ENCODE data around the gene MYO5B. TPM values are rescaled to one million over a fixed set of nuclear protein-coding genes. Genes with fewer than 3 reads are reported as not detected.

The MYO5B gene
- total and polyA plus RNA-seq, 4 donors, result 0.92 to 20.3 (median 2.9) TPM

DNA sequence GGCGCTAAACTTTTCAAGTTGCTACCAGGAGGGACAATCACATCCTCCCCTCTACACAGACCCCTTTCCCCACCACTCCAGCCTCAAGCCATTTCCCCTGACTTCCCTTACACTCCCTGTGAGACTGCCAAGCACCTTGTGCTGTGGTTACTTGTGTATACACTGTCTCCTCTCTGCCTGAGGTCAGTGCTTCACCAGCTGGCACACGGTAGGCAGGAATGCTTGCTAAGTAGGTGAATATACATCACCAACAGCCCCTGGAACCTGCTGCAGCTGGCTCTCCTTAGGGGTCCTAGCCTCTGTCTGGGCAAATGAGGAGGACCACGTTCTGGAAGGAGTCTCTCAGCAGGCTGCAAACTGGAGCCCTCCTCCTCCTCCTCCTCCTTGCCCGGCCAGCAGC is 343.3 kb downstream of the MYO5B start:
- intact Hi-C loops (cut with DNase I), result no loop called here
- Histone ChIP-seq H3K4me3 (ENCODE audit: low read length in 2 of 2) (no peak overlapping the region), H3K27ac (ENCODE audit: low read depth in 1 of 2, low read length in 2 of 2) (no peak overlapping the region), H3K9me3 (ENCODE audit: control insufficient read depth, low read length) (no peaks in the 10 kb centered on the region), H3K4me1 (ENCODE audit: control insufficient read depth in 1 of 2, insufficient read depth in 2 of 2, low read length in 2 of 2) (no peaks in the 10 kb centered on the region), H3K27me3 (ENCODE audit: control insufficient read depth in 1 of 2, insufficient read depth in 2 of 2, low read length in 1 of 2) (no peaks in the 10 kb centered on the region), H3K36me3 (ENCODE audit: control insufficient read depth in 1 of 2, insufficient read depth in 2 of 2, low read length in 1 of 2) (no peaks in the 10 kb centered on the region)
- no peak for DNase-seq
- ATAC-seq (ENCODE audit: low FRiP score), result no peak
- 77 to 84% methylated on average over 4 of the region's 4 CpGs for WGBS, 2 donors

DNA sequence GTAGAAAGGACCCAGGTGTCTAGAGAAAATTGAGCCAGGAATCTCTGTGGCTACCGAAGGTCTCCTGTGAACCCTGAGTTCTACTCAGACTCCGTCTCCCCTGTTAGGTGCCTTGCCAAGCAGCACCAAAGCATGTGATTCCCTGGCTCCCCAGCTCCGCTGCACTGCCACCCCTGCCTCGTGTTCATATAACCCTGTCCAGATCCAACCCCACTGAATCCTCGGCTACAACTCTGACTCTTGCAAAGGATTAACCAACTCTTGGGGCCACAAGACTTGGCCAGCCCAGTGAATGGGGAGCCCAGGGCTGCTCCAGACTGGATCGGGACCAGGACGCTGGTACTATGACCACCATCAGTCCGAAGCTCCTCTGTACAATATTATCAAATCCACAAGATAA is 344.3 kb downstream of the MYO5B start:
- Histone ChIP-seq H3K4me3 (ENCODE audit: low read length in 2 of 2) (no peak overlapping the region), H3K27ac (ENCODE audit: low read depth in 1 of 2, low read length in 2 of 2) (no peak overlapping the region), H3K9me3 (ENCODE audit: control insufficient read depth, low read length) (no peaks in the 10 kb centered on the region), H3K4me1 (ENCODE audit: control insufficient read depth in 1 of 2, insufficient read depth in 2 of 2, low read length in 2 of 2) (no peaks in the 10 kb centered on the region), H3K36me3 (ENCODE audit: control insufficient read depth in 1 of 2, insufficient read depth in 2 of 2, low read length in 1 of 2) (no peaks in the 10 kb centered on the region), H3K27me3 (ENCODE audit: control insufficient read depth in 1 of 2, insufficient read depth in 2 of 2, low read length in 1 of 2) (no peaks in the 10 kb centered on the region)
- intact Hi-C loops (cut with DNase I), result no loop called here
- WGBS, 2 donors, result 93 to 94% methylated on average over 8 of the region's 8 CpGs
- ATAC-seq (ENCODE audit: low FRiP score) (no peak), DNase-seq (no peak)

DNA sequence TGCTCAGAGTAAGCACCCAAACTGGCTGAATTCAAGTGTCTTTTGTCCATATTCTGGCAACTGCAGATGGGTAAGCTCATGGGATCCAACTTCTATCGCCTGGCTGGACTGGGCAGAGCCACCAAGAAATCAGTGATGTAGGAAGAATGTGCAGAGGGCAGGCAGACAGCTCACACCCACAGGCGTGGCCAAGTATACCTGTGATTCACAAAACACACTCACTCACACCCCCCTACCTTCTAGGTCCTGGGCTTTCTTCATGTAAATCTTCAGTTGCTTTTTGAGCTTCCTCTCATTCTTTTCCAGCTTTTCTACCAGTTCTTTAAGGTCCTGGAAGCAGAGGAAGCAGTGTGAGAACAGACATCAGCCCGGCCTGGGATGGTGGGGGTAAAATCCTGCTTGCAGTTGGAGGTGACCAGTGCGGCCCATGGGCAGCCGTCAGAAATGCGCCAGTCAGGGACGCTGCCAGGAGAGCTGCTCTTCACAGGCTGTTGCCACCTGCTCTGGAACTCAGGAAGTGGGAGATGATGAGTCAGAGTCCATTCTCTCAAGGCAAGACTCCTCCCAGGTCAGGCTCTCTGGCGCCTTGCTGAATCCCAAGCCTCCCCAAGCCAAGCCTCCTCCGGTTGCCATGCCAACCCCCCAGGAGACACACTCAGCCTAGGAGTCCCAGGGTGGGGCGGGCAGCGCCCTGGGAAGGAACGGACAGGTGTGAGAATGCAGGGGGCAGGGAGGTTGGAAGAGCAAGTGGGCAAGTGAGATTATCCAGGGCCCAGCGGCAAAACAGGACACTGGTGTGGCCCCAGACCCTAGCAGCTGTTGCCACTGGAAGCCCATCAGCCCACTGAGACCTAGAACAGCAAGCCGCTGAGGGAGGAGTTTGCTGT is 345.4 kb downstream of the MYO5B start:
- 68 to 71% methylated on average over 14 of the region's 14 CpGs for WGBS, 2 donors
- no peaks in the 10 kb centered on the region for H3K4me1 ChIP-seq (ENCODE audit: control insufficient read depth in 1 of 2, insufficient read depth in 2 of 2, low read length in 2 of 2)
- DNase-seq (no peak), ATAC-seq (ENCODE audit: low FRiP score) (no peak)
- H3K27me3 ChIP-seq (ENCODE audit: control insufficient read depth in 1 of 2, insufficient read depth in 2 of 2, low read length in 1 of 2), result no peaks in the 10 kb centered on the region
- no peaks in the 10 kb centered on the region for H3K36me3 ChIP-seq (ENCODE audit: control insufficient read depth in 1 of 2, insufficient read depth in 2 of 2, low read length in 1 of 2)
- H3K27ac ChIP-seq (ENCODE audit: low read depth in 1 of 2, low read length in 2 of 2), result no peak overlapping the region
- intact Hi-C loops (cut with DNase I), result no loop called here
- no peak overlapping the region for H3K4me3 ChIP-seq (ENCODE audit: low read length in 2 of 2)
- H3K9me3 ChIP-seq (ENCODE audit: control insufficient read depth, low read length), result no peaks in the 10 kb centered on the region

DNA sequence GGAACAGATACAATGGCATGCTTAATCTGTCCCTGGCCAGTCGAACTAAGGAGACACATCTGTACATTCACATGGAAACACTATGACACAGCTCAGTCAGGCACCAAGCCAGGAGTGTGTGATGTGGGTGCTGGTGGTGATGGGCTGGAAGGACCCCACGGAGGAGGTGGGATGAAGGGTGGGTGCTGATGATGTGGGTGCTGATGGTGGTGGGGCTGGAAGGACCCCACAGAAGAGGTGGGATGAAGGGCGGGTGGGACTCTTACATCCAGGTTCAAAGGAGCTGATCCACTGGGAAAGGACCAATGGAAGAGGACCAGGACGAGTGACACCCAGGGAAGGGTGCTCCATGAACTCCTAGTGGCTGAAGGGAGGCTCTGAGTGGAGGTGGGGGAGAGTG is 346.8 kb downstream of the MYO5B start:
- H3K27me3 ChIP-seq (ENCODE audit: control insufficient read depth in 1 of 2, insufficient read depth in 2 of 2, low read length in 1 of 2), result no peaks in the 10 kb centered on the region

DNA sequence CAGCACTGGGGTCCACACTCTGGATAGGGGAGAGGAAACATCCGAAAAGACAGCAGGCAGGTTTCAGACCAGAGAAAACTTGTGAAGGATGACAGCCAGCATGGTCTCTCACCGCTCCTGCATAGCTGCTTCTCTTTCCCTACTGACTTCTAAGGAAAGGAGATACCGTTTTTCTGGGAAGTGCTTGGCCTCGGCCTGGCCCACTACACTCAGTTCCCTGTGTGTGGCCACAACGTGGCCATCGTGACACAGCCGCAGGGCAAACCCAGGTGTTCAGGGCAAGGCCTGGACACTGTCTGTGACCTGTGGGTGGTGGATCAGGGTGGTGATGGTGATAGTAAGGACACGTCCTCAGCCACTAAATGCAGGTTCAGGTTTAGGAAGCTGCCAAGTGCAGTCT is 347.4 kb downstream of the MYO5B start:
- intact Hi-C loops (cut with DNase I), result no loop called here
- ATAC-seq (ENCODE audit: low FRiP score) (no peak), DNase-seq (no peak)
- 92% methylated on average over 8 of the region's 8 CpGs for WGBS, 2 donors
- no peaks in the 10 kb centered on the region for H3K27me3 ChIP-seq (ENCODE audit: control insufficient read depth in 1 of 2, insufficient read depth in 2 of 2, low read length in 1 of 2)
- H3K4me1 ChIP-seq (ENCODE audit: control insufficient read depth in 1 of 2, insufficient read depth in 2 of 2, low read length in 2 of 2), result no peaks in the 10 kb centered on the region
- H3K36me3 ChIP-seq (ENCODE audit: control insufficient read depth in 1 of 2, insufficient read depth in 2 of 2, low read length in 1 of 2), result no peaks in the 10 kb centered on the region
- no peak overlapping the region for H3K4me3 ChIP-seq (ENCODE audit: low read length in 2 of 2)
- no peak overlapping the region for H3K27ac ChIP-seq (ENCODE audit: low read depth in 1 of 2, low read length in 2 of 2)
- H3K9me3 ChIP-seq (ENCODE audit: control insufficient read depth, low read length), result no peaks in the 10 kb centered on the region

More for the DNA sequence above, 346.8 kb downstream of the MYO5B start:
- Histone ChIP-seq H3K9me3 (ENCODE audit: control insufficient read depth, low read length) (no peaks in the 10 kb centered on the region), H3K36me3 (ENCODE audit: control insufficient read depth in 1 of 2, insufficient read depth in 2 of 2, low read length in 1 of 2) (no peaks in the 10 kb centered on the region), H3K27ac (ENCODE audit: low read depth in 1 of 2, low read length in 2 of 2) (no peak overlapping the region), H3K4me3 (ENCODE audit: low read length in 2 of 2) (no peak overlapping the region), H3K4me1 (ENCODE audit: control insufficient read depth in 1 of 2, insufficient read depth in 2 of 2, low read length in 2 of 2) (no peaks in the 10 kb centered on the region)
- WGBS, 2 donors, result 77 to 81% methylated on average over 4 of the region's 4 CpGs
- DNase-seq (no peak), ATAC-seq (ENCODE audit: low FRiP score) (no peak)
- intact Hi-C loops (cut with DNase I), result no loop called here

DNA sequence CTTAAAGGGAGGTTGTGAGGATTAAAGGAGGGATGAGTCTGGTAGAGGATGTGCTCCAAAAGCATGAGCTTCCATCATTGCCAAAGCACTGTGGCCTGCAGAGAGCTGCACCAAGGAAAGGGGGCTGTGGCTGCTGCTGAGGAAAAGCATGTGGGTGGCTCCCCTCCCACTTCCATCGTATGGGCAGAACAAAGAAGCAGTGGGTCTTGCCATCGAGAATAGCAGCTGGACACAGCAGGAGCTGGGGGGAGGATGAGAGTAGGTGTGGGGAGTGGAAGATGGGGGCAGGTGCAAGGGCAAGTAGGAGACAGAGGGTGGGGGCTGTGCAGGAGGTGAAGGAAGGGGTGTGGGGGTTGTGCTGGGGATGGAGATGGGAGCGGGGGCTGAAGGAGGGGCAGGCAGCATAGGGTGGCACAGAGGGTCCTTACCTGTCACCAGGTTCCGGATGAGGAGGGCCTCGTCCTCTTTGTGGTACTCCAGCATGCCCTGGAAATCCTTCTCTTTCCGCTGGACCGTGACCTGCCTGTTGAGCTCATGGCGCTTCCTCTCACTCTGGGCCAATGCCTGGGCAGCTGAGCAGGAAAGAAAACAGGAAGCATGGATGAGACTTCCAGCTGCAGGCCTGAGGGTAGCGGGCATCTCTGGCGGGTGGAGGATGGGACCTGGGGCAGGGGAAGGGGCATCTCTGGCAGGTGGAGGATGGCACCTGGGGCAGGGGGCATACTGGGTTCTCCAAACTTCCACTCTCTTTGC is 348.1 kb downstream of the MYO5B start:
- ATAC-seq (ENCODE audit: low FRiP score) (no peak), DNase-seq (no peak)
- no peaks in the 10 kb centered on the region for H3K9me3 ChIP-seq (ENCODE audit: control insufficient read depth, low read length)
- H3K4me1 ChIP-seq (ENCODE audit: control insufficient read depth in 1 of 2, insufficient read depth in 2 of 2, low read length in 2 of 2), result no peaks in the 10 kb centered on the region
- no peaks in the 10 kb centered on the region for H3K27me3 ChIP-seq (ENCODE audit: control insufficient read depth in 1 of 2, insufficient read depth in 2 of 2, low read length in 1 of 2)
- intact Hi-C loops (cut with DNase I), result no loop called here
- H3K36me3 ChIP-seq (ENCODE audit: control insufficient read depth in 1 of 2, insufficient read depth in 2 of 2, low read length in 1 of 2), result no peaks in the 10 kb centered on the region
- no peak overlapping the region for H3K4me3 ChIP-seq (ENCODE audit: low read length in 2 of 2)
- no peak overlapping the region for H3K27ac ChIP-seq (ENCODE audit: low read depth in 1 of 2, low read length in 2 of 2)
- 70 to 81% methylated on average over 10 of the region's 10 CpGs for WGBS, 2 donors

DNA sequence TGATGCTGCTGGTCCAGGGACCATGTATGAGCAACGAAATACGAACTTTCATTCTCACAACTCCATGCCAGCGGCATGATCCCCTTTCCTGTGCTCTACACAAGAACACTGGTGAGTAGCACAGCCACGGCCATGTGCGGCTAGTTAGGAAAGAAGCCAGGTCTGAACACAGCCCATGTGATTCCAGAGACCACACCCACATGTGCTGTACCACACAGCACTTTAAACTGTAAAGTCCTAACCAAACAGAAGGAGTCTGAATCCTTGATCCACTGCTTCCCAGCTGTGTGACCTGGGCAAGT is 348.6 kb downstream of the MYO5B start:
- DNase-seq (no peak), ATAC-seq (ENCODE audit: low FRiP score) (no peak)
- Histone ChIP-seq H3K36me3 (ENCODE audit: control insufficient read depth in 1 of 2, insufficient read depth in 2 of 2, low read length in 1 of 2) (no peaks in the 10 kb centered on the region), H3K4me3 (ENCODE audit: low read length in 2 of 2) (no peak overlapping the region), H3K27ac (ENCODE audit: low read depth in 1 of 2, low read length in 2 of 2) (no peak overlapping the region), H3K27me3 (ENCODE audit: control insufficient read depth in 1 of 2, insufficient read depth in 2 of 2, low read length in 1 of 2) (no peaks in the 10 kb centered on the region), H3K9me3 (ENCODE audit: control insufficient read depth, low read length) (no peaks in the 10 kb centered on the region), H3K4me1 (ENCODE audit: control insufficient read depth in 1 of 2, insufficient read depth in 2 of 2, low read length in 2 of 2) (no peaks in the 10 kb centered on the region)
- intact Hi-C loops (cut with DNase I), result no loop called here
- 38 to 41% methylated on average over 5 of the region's 5 CpGs for WGBS, 2 donors

DNA sequence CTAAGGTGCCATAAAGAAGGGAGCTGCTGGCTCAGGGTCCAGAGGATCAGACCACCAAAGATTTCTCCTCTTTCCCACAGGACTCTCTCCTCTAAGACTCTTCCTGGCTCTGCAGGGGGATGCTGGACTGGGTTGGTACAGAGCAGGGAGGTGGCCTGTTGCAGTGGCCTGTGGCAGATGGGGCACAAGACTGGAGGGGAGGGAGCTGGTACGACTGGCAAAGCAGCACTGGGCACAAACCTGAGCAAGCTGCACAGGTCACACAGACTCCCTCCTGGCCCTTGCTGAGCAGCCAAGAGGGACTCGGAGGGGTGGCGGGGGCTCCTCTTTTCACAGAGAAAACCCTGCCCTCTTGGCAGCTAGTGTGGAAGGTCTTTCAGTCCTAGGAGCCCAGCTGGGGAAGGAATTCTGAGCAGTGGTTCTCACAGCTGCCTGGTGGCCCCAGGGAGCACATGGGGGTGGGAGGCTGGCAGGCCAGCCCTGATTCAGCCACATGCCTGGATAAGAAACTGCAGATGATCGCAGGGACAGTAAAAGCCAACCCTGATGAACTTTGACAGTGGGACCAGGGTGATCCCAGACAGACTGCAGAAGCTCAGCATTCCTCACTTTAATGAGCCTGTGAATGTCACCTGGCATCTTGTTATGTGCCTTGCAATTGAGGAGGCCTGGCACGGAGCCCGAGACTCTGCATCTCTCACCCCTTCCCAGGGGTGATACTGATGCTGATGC is 349.2 kb downstream of the MYO5B start:
- no peak for ATAC-seq (ENCODE audit: low FRiP score)
- WGBS, 2 donors, result 54 to 59% methylated on average over 6 of the region's 6 CpGs

More for the DNA sequence above, 349.2 kb downstream of the MYO5B start:
- intact Hi-C loops (cut with DNase I), result no loop called here
- Histone ChIP-seq H3K4me1 (ENCODE audit: control insufficient read depth in 1 of 2, insufficient read depth in 2 of 2, low read length in 2 of 2) (no peaks in the 10 kb centered on the region), H3K9me3 (ENCODE audit: control insufficient read depth, low read length) (no peaks in the 10 kb centered on the region), H3K4me3 (ENCODE audit: low read length in 2 of 2) (no peak overlapping the region), H3K36me3 (ENCODE audit: control insufficient read depth in 1 of 2, insufficient read depth in 2 of 2, low read length in 1 of 2) (no peaks in the 10 kb centered on the region), H3K27me3 (ENCODE audit: control insufficient read depth in 1 of 2, insufficient read depth in 2 of 2, low read length in 1 of 2) (no peaks in the 10 kb centered on the region), H3K27ac (ENCODE audit: low read depth in 1 of 2, low read length in 2 of 2) (no peak overlapping the region)
- DNase-seq, result peak in 1 of 2 donors; percentile 52
